NB4 (cell line): ENCODE data around the gene ZNF32.
"Not testable (repeated sequence)": the region's sequence is repeated elsewhere in the genome, so short reads cannot be mapped to it uniquely, and the experiment has no call there.

Source experiments
- DNase-seq: peaks from one replicate; pipeline ENCODE4 v3.0.0; 2010; ENCODE audit warnings: low read depth
- H3K4me3 ChIP-seq: one replicate; pipeline ENCODE4 v1.5.1; 2011; ENCODE audit warnings: mild to moderate bottlenecking, low read depth, low read length, moderate library complexity
- MYC ChIP-seq: IDR thresholded peaks from 2 replicates; pipeline ENCODE4 v1.6.1; 2011; ENCODE audit warnings: low read depth, low read length
- POLR2A ChIP-seq: IDR thresholded peaks from 2 replicates; pipeline ENCODE4 v1.6.1; 2011; ENCODE audit warnings: mild to moderate bottlenecking; ENCODE audit not compliant: insufficient read length; ENCODE audit errors: extremely low read depth
- TF ChIP-seq, protein P1 (sequence below): IDR thresholded peaks from one replicate; pipeline ENCODE4 v1.5.1; 2012; ENCODE audit warnings: low read depth, low read length
- TF ChIP-seq, protein P2 (sequence below): IDR thresholded peaks from 2 replicates; pipeline ENCODE4 v1.6.1; 2011; ENCODE audit warnings: low read depth, low read length

The ZNF32 gene

DNA sequence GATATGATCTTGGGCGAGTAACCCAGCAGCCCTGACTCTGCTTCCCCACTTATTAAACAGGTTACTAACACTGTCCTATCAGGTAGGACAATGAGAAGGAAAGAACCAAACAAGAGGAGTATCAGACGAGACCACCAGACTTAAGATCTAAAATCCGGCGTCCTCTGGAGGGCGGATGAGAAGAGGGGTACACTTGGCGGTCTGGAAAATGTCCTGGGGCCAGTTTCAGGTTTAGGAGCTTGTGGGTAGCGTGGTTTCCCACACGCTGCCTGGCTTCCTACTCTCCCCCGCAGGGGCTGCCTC, 635 bp downstream of the ZNF32 start:
- peak; percentile 76 for DNase-seq
- H3K4me3 ChIP-seq, result peak overlapping the region; percentile 55
- TF ChIP-seq, protein P1, sequence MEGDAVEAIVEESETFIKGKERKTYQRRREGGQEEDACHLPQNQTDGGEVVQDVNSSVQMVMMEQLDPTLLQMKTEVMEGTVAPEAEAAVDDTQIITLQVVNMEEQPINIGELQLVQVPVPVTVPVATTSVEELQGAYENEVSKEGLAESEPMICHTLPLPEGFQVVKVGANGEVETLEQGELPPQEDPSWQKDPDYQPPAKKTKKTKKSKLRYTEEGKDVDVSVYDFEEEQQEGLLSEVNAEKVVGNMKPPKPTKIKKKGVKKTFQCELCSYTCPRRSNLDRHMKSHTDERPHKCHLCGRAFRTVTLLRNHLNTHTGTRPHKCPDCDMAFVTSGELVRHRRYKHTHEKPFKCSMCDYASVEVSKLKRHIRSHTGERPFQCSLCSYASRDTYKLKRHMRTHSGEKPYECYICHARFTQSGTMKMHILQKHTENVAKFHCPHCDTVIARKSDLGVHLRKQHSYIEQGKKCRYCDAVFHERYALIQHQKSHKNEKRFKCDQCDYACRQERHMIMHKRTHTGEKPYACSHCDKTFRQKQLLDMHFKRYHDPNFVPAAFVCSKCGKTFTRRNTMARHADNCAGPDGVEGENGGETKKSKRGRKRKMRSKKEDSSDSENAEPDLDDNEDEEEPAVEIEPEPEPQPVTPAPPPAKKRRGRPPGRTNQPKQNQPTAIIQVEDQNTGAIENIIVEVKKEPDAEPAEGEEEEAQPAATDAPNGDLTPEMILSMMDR, result no peak
- TF ChIP-seq MYC (no peak), POLR2A (no peak)
- TF ChIP-seq, protein P2, sequence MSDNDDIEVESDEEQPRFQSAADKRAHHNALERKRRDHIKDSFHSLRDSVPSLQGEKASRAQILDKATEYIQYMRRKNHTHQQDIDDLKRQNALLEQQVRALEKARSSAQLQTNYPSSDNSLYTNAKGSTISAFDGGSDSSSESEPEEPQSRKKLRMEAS, result no peak

DNA sequence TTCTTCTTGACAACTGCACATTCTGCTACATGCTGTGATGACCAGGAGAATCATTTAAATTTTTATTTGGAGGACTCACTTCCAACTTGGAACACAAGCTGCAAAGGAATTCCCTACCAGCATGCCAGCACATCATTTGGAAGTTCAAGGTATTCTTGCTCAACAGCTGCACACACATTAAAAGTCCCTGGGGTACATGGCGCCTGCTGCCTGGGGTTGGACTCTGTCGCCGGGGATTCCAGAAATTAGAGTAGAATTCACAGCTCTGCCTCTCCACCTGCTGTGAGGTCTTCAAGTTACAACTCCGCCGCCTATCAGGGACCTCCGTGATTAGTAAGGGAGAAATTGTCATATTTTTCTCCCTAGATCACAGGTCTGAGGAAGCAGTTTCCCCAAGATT, 1.1 kb downstream of the ZNF32 start:
- H3K4me3 ChIP-seq, result peak overlapping the region; percentile 55
- TF ChIP-seq, protein P1, result no peak
- TF ChIP-seq, protein P2, result no peak
- no peak for TF ChIP-seq MYC
- TF ChIP-seq POLR2A, result no peak
- peak; percentile 8 for DNase-seq

DNA sequence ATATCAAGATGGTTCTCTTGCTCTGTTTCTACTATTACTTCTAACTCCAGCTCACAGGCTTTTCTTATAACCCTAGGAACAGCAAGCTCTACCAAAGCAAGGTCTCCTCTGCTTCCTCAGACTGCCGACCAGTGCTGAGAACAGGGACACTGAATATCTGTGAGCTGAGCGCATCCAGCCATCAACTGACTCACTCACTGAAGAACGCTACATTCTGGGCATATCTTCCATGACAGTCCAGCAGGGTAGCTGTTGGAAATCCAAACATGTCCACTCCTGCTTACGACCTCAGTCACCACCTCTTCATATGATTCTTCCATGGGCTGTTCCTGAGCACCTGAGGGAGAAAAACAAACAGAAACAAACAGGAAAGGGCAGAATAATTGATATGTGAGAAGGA, 2.8 kb downstream of the ZNF32 start:
- TF ChIP-seq, protein P2, result no peak
- TF ChIP-seq POLR2A, result no peak
- no peak for TF ChIP-seq MYC
- TF ChIP-seq, protein P1, result no peak
- DNase-seq, result no peak
- no peak overlapping the region for H3K4me3 ChIP-seq

DNA sequence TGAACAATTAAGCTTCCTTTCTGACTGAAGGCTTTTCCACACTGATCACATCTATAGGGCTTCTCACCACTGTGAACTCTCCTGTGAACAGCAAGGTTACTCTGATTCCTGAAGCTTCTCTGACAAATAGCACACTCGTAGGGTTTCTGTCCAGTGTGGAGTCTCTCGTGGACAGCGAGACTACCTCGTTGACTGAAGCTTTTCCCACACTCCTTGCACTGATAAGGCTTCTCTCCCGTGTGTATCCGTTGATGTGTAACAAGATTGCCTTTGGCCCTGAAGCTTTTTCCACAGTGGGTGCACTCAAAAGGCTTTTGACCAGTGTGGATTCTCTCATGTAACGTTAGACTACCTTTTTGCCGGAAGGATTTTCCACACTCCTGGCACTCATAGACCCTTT, 4.4 kb downstream of the ZNF32 start:
- DNase-seq, result no peak
- TF ChIP-seq, protein P1, result no peak
- TF ChIP-seq, protein P2, result no peak
- no peak for TF ChIP-seq POLR2A
- TF ChIP-seq MYC, result no peak
- H3K4me3 ChIP-seq, result no peak overlapping the region

DNA sequence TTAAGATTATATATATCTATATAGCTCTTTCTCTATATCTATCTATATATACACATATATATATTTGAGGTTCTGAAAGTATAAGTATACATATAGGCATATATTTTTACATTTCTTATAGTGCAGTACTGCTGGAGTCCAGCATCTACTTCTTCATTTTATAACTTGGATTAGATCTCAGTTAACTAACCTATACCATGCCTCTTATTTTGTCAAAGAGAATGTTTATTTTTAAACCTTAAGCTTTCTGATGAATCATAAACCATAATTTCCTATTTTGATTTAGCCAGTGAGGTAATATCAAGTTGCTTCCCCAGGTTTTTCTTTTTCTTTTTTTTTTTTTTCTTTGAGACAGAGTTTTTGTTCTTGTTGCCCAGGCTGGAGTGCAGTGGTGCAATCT, 8.1 kb downstream of the ZNF32 start:
- DNase-seq, result no peak
- TF ChIP-seq MYC, result no peak
- TF ChIP-seq POLR2A, result no peak
- TF ChIP-seq, protein P1, result no peak
- TF ChIP-seq, protein P2, result no peak
- H3K4me3 ChIP-seq, result no peak overlapping the region

DNA sequence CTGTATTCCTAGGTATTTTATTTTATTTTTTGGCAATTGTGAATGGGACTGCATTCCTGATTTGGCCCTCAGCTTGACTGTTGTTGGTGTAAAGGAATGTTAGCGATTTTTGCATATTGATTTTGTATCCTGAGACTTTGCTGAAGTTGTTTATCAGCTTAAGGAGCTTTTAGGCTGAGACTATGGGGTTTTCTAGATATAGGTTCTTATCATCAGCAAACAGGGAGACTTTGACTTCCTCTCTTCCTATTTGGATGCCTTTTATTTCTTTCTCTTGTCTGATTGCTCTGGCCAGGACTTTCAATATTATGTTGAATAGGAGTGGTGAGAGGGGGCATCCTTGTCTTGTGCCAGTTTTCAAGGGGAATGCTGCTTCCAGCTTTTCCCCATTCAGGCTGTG, 12.9 kb downstream of the ZNF32 start:
- DNase-seq, H3K4me3 ChIP-seq: not testable (repeated sequence)
